ENCODE measurements around the gene ACBD4. TPM values are rescaled to one million over a fixed set of nuclear protein-coding genes. Genes with fewer than 3 reads are reported as not detected.

Gene ACBD4
- total and polyA plus RNA-seq, 2 of the 13 experiments (the other 11 are each of a cell fraction or from before 2014, with no cell fraction given) = 16.1 to 26.9 TPM

DNA sequence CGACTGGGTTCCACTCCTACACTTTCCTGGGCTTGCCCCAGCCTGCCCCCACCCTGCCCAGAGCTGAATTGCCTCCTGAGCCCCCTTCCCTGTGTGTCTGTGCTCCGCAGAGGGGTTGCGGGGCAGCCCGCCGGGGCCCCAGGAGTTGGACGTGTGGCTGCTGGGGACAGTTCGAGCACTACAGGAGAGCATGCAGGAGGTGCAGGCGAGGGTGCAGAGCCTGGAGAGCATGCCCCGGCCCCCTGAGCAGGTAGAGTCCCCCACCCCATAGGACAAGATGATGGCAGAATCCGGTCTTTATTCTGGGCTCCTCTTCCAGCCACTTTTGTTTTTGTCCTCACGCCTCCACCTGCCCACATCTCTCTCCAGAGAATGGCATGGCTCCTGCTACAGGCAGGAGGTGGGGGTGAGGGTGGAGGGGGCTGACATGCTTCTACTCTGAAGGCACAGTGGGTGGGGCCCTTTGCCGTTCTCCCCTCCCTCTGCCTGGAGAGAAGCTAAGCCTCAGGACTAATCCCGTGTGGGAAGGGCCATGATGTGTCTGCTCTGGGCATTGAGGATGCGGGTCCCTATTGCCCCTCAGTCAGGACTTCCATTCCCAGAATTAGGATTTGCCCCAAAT, 3.5 kb downstream of the ACBD4 start:
- Histone ChIP-seq H3K4me1 (ENCODE audit: insufficient read depth, low read length) (peaks cover 23% of the 10 kb centered on the region), H3K4me3 (replicated peaks in 1 of 3; ENCODE audit: insufficient read depth in 1 of 3, low read depth in 2 of 3, low read length in 3 of 3) (no peak overlapping the region), H3K27me3 (ENCODE audit: control insufficient read depth in 1 of 2, insufficient read depth in 2 of 2, low read length in 2 of 2) (no peaks in the 10 kb centered on the region), H2AFZ (ENCODE audit: low read length) (no peak overlapping the region), H4K20me1 (ENCODE audit: insufficient read depth, low read length) (no peaks in the 10 kb centered on the region), H3K9me3 (ENCODE audit: low read length) (no peaks in the 10 kb centered on the region), H3K27ac (ENCODE audit: extremely low read length, insufficient read depth, low read length) (no peak overlapping the region), H3K4me2 (ENCODE audit: low read depth, low read length) (no peak overlapping the region), H3K79me2 (ENCODE audit: insufficient read depth, low read length) (peaks cover 16% of the 10 kb centered on the region), H3K9ac (ENCODE audit: insufficient read depth, low read depth, low read length) (no peak overlapping the region), H3K36me3 (replicated peaks in 1 of 2; ENCODE audit: control insufficient read depth in 1 of 2, insufficient read depth in 2 of 2, low read length in 2 of 2) (peaks cover 2 to 5% of the 10 kb centered on the region in 2 experiments; a peak in 4 of 5 replicates)
- intact Hi-C loops (cut with micrococcal nuclease; ENCODE audit: unreplicated experiment) (loop anchor here (5.0 kb wide), 1 partner anchor 93 kb away; no protein-coding TSS in a partner anchor), in situ Hi-C loops (cut with HindIII; ENCODE audit: extremely low pct_ligation_motif_present, low pct_unique_long_range_greater_than_20kb) (loop anchor here (10.0 kb wide), 1 partner anchor 236 kb away; no protein-coding TSS in a partner anchor)
- DNase-seq (ENCODE audit: low spot score) (no peak), FAIRE-seq (no peak), ATAC-seq (no peak)
- ChIA-PET POLR2A (interaction anchor here (2.0 to 7.1 kb wide), 2 partner anchors 11 to 22 kb away, joined by 8 to 217 read pairs; partner anchors contain the start of genes HEXIM1 and HEXIM2), CTCF (ENCODE audit: low intra/inter-chr PET ratio, low total read pairs) (interaction anchor here (0.9 kb wide), 1 partner anchor 59 kb away, joined by 3 read pairs; no protein-coding TSS in a partner anchor)
- no TSS peak for BruUV-seq (replicated peaks)
- 96% methylated on average over 14 of the region's 14 CpGs for WGBS (ENCODE audit: low lambda C conversion rate)
- TF ChIP-seq ZNF432 (CRISPR knock-in tag; IDR thresholded peaks at IDR 0.05; ENCODE audit: borderline replicate concordance) = no peak
- peak; percentile 47 for TF ChIP-seq RBFOX2 (IDR thresholded peaks at IDR 0.05; ENCODE audit: low read depth, low read length)
- TF ChIP-seq, protein P1, sequence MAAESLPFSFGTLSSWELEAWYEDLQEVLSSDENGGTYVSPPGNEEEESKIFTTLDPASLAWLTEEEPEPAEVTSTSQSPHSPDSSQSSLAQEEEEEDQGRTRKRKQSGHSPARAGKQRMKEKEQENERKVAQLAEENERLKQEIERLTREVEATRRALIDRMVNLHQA (CRISPR knock-in tag; IDR thresholded peaks at IDR 0.05) = no peak
- no peak for TF ChIP-seq ZEB1 (IDR thresholded peaks at IDR 0.05; ENCODE audit: insufficient replicate concordance, low read depth)
- TF ChIP-seq, protein P2, sequence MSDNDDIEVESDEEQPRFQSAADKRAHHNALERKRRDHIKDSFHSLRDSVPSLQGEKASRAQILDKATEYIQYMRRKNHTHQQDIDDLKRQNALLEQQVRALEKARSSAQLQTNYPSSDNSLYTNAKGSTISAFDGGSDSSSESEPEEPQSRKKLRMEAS (IDR thresholded peaks at IDR 0.05) = no peak
- TF ChIP-seq ZNF431 (CRISPR knock-in tag; IDR thresholded peaks at IDR 0.05; ENCODE audit: borderline replicate concordance, low read depth) = no peak
- TF ChIP-seq ELF1 (CRISPR knock-in tag; IDR thresholded peaks at IDR 0.05) = no peak
- TF ChIP-seq PATZ1 (CRISPR knock-in tag; IDR thresholded peaks at IDR 0.05) = no peak
- TF ChIP-seq, protein P3, sequence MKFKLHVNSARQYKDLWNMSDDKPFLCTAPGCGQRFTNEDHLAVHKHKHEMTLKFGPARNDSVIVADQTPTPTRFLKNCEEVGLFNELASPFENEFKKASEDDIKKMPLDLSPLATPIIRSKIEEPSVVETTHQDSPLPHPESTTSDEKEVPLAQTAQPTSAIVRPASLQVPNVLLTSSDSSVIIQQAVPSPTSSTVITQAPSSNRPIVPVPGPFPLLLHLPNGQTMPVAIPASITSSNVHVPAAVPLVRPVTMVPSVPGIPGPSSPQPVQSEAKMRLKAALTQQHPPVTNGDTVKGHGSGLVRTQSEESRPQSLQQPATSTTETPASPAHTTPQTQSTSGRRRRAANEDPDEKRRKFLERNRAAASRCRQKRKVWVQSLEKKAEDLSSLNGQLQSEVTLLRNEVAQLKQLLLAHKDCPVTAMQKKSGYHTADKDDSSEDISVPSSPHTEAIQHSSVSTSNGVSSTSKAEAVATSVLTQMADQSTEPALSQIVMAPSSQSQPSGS (CRISPR knock-in tag; IDR thresholded peaks at IDR 0.05) = no peak
- TF ChIP-seq CAMTA2 (CRISPR knock-in tag; IDR thresholded peaks at IDR 0.05; ENCODE audit: borderline replicate concordance) = no peak
- no peak for TF ChIP-seq KDM2A (CRISPR knock-in tag; IDR thresholded peaks at IDR 0.05; ENCODE audit: borderline replicate concordance, low read depth)
- TF ChIP-seq AGO2 (optimal IDR thresholded peaks at IDR 0.05; ENCODE audit: low read depth, low read length) = peak; percentile 47
- TF ChIP-seq RAD51 (IDR thresholded peaks at IDR 0.05; ENCODE audit: borderline replicate concordance) = no peak
- no peak for TF ChIP-seq HNRNPUL1 (IDR thresholded peaks at IDR 0.05; ENCODE audit: low read depth, low read length)
- no peak for TF ChIP-seq ZNF446 (CRISPR knock-in tag; IDR thresholded peaks at IDR 0.05)
- peak; percentile 11 for TF ChIP-seq RBM22 (optimal IDR thresholded peaks at IDR 0.05; ENCODE audit: low read length)
- no peak for TF ChIP-seq PITX1 (CRISPR knock-in tag; IDR thresholded peaks at IDR 0.05)
